MM.1S (cell line): ENCODE results near the gene MARCKSL1.
"Not testable (repeated sequence)": the region's sequence is repeated elsewhere in the genome, so short reads cannot be mapped to it uniquely, and the experiment has no call there.

Experiments used
- EZH2phosphoT487 ChIP-seq: fragments of 300-600 bp; sonication (generic); IDR thresholded peaks from 2 replicates; pipeline ENCODE4 v1.6.1; 2018; ENCODE audit warnings: antibody characterized with exemption, low read length
- TF ChIP-seq, protein P1 (sequence below): fragments of 300-600 bp; sonication (generic); IDR thresholded peaks from 2 replicates; pipeline ENCODE4 v1.5.1; 2016; ENCODE audit warnings: antibody characterized with exemption, low read length, mixed read lengths

DNA sequence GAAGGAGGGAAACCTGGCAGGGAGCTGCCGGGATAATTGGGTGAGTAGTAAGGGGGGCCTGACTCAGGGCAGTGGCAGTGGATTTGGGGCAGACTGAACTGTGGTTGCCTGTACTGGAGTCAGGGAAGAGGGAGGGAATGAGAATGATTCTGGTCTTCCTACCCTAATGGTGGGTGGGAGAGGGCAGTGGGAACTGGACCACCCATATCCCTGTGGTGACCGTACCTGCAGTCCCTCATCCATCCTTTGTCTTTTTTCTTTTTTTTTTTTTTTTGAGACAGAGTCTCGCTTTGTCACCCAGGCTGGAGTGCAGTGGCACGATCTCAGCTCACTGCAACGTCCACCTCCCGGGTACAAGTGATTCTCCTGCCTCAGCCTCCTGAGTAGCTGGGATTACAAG, 19.7 kb upstream of the MARCKSL1 start:
- TF ChIP-seq, protein P1, sequence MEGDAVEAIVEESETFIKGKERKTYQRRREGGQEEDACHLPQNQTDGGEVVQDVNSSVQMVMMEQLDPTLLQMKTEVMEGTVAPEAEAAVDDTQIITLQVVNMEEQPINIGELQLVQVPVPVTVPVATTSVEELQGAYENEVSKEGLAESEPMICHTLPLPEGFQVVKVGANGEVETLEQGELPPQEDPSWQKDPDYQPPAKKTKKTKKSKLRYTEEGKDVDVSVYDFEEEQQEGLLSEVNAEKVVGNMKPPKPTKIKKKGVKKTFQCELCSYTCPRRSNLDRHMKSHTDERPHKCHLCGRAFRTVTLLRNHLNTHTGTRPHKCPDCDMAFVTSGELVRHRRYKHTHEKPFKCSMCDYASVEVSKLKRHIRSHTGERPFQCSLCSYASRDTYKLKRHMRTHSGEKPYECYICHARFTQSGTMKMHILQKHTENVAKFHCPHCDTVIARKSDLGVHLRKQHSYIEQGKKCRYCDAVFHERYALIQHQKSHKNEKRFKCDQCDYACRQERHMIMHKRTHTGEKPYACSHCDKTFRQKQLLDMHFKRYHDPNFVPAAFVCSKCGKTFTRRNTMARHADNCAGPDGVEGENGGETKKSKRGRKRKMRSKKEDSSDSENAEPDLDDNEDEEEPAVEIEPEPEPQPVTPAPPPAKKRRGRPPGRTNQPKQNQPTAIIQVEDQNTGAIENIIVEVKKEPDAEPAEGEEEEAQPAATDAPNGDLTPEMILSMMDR, result not testable (repeated sequence)
- not testable (repeated sequence) for TF ChIP-seq EZH2phosphoT487
